GM12872 (cell line): ENCODE measurements around the gene LMNB1.

Experiments
- TF ChIP-seq, protein P1 (sequence below): IDR thresholded peaks from 3 replicates; pipeline ENCODE4 v1.5.1; 2011; ENCODE audit warnings: low read depth, mild to moderate bottlenecking, low read length, moderate library complexity; ENCODE audit not compliant: insufficient read depth

The LMNB1 gene

DNA sequence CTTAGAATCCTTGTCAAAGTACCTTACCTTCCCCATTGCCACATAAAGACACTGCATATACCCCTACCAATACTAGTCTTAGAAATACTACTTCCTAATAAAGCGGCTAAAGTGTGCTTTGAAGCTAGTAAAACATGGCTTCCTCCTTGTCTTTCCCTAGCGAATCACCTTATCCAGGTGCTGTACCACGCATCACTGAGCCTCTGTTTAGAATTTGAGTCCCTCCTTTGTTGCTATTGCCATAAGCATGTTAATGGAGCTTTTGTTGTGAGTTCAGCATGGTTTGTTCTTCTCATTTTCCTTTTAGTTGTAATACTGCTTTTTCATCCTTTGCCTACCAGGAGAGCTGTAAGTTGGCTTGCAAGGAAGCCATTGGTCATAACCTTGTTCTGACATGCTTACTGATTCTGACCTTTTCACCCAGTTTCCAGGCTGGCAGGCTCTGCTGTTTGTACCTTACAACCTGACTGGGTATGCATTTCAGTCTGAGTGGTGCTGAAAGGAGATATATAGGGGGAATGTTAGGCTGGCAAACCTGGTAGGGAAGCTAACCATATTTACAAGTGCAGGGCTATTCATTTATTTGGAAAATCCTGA, 49.8 kb downstream of the LMNB1 start:
- TF ChIP-seq, protein P1, sequence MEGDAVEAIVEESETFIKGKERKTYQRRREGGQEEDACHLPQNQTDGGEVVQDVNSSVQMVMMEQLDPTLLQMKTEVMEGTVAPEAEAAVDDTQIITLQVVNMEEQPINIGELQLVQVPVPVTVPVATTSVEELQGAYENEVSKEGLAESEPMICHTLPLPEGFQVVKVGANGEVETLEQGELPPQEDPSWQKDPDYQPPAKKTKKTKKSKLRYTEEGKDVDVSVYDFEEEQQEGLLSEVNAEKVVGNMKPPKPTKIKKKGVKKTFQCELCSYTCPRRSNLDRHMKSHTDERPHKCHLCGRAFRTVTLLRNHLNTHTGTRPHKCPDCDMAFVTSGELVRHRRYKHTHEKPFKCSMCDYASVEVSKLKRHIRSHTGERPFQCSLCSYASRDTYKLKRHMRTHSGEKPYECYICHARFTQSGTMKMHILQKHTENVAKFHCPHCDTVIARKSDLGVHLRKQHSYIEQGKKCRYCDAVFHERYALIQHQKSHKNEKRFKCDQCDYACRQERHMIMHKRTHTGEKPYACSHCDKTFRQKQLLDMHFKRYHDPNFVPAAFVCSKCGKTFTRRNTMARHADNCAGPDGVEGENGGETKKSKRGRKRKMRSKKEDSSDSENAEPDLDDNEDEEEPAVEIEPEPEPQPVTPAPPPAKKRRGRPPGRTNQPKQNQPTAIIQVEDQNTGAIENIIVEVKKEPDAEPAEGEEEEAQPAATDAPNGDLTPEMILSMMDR = no peak

DNA sequence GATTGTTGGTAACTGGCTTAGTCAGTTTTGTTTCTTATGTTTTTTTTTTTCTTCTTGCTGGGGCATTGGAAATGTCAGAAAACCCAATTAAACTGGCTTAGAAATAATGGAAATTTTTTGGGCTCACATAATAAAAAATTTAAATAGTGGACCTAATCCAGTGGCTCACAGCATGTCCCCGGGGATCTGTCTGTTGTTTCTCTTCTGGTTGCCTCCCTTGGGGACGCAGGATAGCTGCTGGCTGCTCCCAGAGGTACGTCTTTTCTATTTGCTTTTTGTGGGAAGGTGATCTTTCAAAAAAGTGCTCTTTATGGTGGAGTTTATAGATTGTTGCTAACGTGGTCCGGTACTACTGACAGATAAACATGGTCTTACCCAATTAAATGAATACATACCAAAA, 52.2 kb downstream of the LMNB1 start:
- TF ChIP-seq, protein P1 = no peak

DNA sequence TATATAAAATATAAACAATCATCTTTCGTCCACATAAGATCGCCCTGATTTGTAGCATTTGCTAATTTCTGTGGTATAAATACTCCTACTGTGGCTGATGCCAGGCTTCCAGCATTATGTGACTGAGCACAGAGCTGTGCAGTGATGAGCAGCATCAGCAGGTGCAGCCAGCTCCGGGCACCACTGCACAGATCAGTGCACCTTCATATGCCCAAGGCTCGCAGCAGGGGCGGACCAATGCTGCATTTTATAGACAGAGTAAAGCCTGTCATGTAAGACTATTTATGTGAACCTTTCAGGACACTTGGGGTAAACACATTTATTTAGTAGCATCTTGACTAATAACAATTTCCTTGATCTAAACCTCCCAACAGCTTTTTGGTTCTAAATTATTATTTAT, 53.1 kb downstream of the LMNB1 start:
- TF ChIP-seq, protein P1 = no peak

DNA sequence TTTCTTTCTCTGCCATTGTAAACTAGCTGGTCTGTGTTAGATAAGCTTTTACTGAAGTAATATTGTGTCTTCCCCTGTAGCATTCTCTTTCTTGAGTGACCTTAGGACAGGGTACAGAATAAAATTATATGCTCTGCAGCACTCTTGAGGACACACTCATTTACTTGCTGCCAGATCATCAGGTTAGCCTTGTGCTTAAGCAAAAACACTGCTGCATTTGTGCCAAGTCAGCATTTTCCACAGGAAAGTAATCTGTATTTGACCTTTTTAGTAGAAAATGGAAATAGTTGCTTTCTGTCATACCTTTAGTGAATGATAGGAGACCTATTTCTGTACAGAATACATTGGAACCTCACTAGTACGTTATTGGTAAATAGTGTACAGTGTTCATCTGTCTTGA, 54.2 kb downstream of the LMNB1 start:
- TF ChIP-seq, protein P1 = no peak

DNA sequence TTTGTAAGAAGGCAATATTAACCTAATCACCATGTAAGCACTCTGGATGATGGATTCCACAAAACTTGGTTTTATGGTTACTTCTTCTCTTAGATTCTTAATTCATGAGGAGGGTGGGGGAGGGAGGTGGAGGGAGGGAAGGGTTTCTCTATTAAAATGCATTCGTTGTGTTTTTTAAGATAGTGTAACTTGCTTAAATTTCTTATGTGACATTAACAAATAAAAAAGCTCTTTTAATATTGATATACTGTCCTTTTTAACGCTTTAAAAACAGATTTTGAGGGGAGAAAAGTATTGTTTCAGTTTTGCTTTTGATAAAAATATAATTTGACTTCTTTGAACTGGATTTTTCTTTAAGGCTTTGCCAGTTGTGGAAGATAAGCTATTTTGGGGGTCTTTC, 59.8 kb downstream of the LMNB1 start:
- TF ChIP-seq, protein P1 = no peak

DNA sequence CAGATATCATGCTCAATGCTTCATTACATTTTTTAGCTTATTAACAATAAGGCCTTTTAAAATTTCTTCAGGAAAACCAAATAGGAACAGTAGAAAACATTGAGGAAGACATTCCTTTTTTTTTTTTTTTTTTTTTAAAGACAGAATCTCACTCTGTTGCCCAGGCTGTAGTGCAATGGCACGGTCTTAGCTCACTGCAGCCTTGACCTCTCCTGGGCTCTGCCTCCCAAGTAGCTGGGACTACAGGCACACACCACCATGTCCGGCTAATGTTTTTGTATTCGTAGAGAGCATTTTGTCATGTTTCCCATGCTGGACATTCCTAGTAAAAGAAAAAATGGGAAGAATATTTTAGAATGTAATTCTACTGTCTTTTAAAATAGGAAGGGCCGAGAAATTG, 60.3 kb downstream of the LMNB1 start:
- TF ChIP-seq, protein P1 = no peak

DNA sequence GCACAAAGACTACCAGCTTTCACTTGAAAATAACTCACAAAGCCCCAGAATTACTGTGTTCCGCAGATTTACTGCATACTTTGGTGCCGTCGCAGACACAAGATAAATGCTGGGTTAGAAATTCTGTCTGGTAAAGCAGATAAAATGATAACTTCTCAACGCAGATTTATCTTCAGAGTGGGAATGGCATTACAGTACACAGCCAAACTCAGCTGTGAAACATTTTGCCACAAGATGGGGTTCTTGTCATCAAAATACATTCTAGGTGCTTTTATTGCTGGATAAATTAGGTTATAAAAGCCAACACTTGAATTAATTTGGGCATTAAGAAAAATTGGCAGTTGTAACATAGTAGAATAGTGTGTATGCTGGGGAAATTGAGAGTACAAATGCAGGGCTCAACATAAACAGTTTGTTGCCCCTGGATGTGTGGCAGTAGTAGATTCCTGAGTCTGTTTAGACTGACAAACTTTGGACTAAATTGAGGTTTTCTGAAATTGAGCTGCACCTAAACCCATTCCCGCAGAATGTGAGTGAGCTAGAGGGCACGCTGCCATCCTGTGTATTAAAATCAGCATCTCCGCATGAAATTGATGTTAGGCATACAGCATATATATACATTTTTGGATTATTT, 61.1 kb downstream of the LMNB1 start:
- TF ChIP-seq, protein P1 = no peak
